K562 (cell line): ENCODE measurements around the gene IQCN. TPM values are rescaled to one million over a fixed set of nuclear protein-coding genes. Genes with fewer than 3 reads are reported as not detected.

Source experiments
- ATAC-seq: fragments of 200-7000 bp; cut with Tn5 transposase; 3 replicates; pipeline ENCODE4 v1.9.1; 2020; ENCODE audit warnings: moderate library complexity
- BruUV-seq: library from RNA; stranded (reverse); fragments of 400-500 nt; replicated peaks from 2 replicates; lab custom pipeline; 2021; lab: Mats Ljungman, UMichigan
- CTCF ChIA-PET: fragments of 300-600 bp; formaldehyde crosslinking; extraction: SDS; loops from one replicate; lab custom pipeline; 2021; ENCODE audit warnings: low intra/inter-chr PET ratio; lab: Yijun Ruan, JAX
- POLR2A ChIA-PET: fragments of 300-600, 350-650 bp; sonication (Branson Sonifier 250); formaldehyde crosslinking; extraction: SDS; loops from one replicate; lab custom pipeline; 2021; ENCODE audit warnings: antibody characterized with exemption, inconsistent platforms; lab: Yijun Ruan, JAX
- DNase-seq, 4 experiments: peaks; one replicate each; pipeline versions ENCODE4 v3.0.0 to v3.0.0-alpha.2; 2011 to 2018; ENCODE audit warnings: low spot score in 3 of 4, mixed read lengths in 3 of 4; ENCODE audit errors: extremely low read depth in 1 of 4
- FAIRE-seq: peaks from 2 replicates; lab custom pipeline; 2011; peaks lifted over from hg19 to GRCh38; lab: Jason Lieb, UNC
- H2AFZ ChIP-seq: 2 replicates; pipeline ENCODE4 v1.6.0; 2011; ENCODE audit warnings: low read depth, low read length, control low read depth, inconsistent platforms
- H3K27ac ChIP-seq: fragments of 200-600 bp; 3 replicates; pipeline ENCODE4 v1.8.0; 2011; ENCODE audit warnings: low read depth, mild to moderate bottlenecking, control low read depth, inconsistent platforms, low read length, moderate library complexity, mixed read lengths; ENCODE audit errors: extremely low read depth
- H3K27me3 ChIP-seq, 2 experiments: fragments of 300-600 bp in 1 of 2; 2 replicates in 1 of 2; 3 replicates in 1 of 2; pipeline versions ENCODE4 v1.6.0 to v1.8.0; 2011; ENCODE audit warnings: inconsistent platforms in 2 of 2, low read length in 2 of 2, mild to moderate bottlenecking in 1 of 2, mixed read lengths in 1 of 2, moderate library complexity in 1 of 2; ENCODE audit not compliant: control insufficient read depth in 2 of 2, insufficient read depth in 2 of 2
- H3K36me3 ChIP-seq: fragments of 300-600 bp; 3 replicates; pipeline ENCODE4 v1.8.0; 2011; ENCODE audit warnings: mild to moderate bottlenecking, low read length, inconsistent platforms; ENCODE audit not compliant: control insufficient read depth, insufficient read depth
- H3K4me1 ChIP-seq, 2 experiments: fragments of 200-600 bp in 1 of 2; replicated peaks in 1 of 2; 2 replicates in 1 of 2; 3 replicates in 1 of 2; pipeline versions ENCODE4 v1.5.1 to v1.8.0; 2011; ENCODE audit warnings: inconsistent platforms in 2 of 2, low read length in 2 of 2, mild to moderate bottlenecking in 1 of 2, mixed read lengths in 1 of 2, moderate library complexity in 1 of 2; ENCODE audit not compliant: control insufficient read depth in 2 of 2, insufficient read depth in 2 of 2
- H3K4me2 ChIP-seq: 2 replicates; pipeline ENCODE4 v1.6.1; 2011; ENCODE audit warnings: low read length, control low read depth, inconsistent platforms, mixed read lengths; ENCODE audit not compliant: insufficient read depth
- H3K4me3 ChIP-seq: fragments of 200-600 bp; sonication (generic), shearing (Covaris generic); 2 replicates; pipeline ENCODE4 v1.5.1; 2016; ENCODE audit warnings: control low read depth, inconsistent platforms
- H3K79me2 ChIP-seq: fragments of 200-600 bp; 3 replicates; pipeline ENCODE4 v1.8.0; 2011; ENCODE audit warnings: low read length, inconsistent platforms; ENCODE audit not compliant: control insufficient read depth, insufficient read depth
- H3K9ac ChIP-seq, 2 experiments: 2 replicates each; pipeline versions ENCODE4 v1.6.0 to v1.6.1; 2011; ENCODE audit warnings: low read depth in 2 of 2, low read length in 2 of 2, control low read depth in 1 of 2, inconsistent platforms in 1 of 2, mild to moderate bottlenecking in 1 of 2, mixed read lengths in 1 of 2; ENCODE audit not compliant: insufficient read depth in 1 of 2
- H3K9me1 ChIP-seq: one replicate; pipeline ENCODE4 v1.6.0; 2011; ENCODE audit warnings: inconsistent platforms, mild to moderate bottlenecking, low read length, moderate library complexity; ENCODE audit not compliant: control insufficient read depth, insufficient read depth
- H3K9me3 ChIP-seq: replicated peaks from 2 replicates; pipeline ENCODE4 v1.5.1; 2011; ENCODE audit warnings: low read depth, low read length, inconsistent platforms; ENCODE audit not compliant: control insufficient read depth, insufficient read depth
- H4K20me1 ChIP-seq: replicated peaks from 2 replicates; pipeline ENCODE4 v1.6.1; 2011; ENCODE audit warnings: low read length, inconsistent platforms, mixed read lengths; ENCODE audit not compliant: control insufficient read depth, insufficient read depth
- IRF2 ChIP-seq: sonication (generic); formaldehyde crosslinking; IDR thresholded peaks from 2 replicates; pipeline ENCODE4 v1.8.1; 2022; ENCODE audit warnings: mild to moderate bottlenecking, missing genetic modification reagents
- ZKSCAN8 ChIP-seq: fragments of 200-800 bp; sonication (Bioruptor generic); IDR thresholded peaks from 2 replicates; pipeline ENCODE4 v1.6.1; 2016; ENCODE audit warnings: missing genetic modification characterization, missing compliant biosample characterization
- WGBS: fragments of 100-300 bp; shearing (Covaris generic); methylation state at CpG from one replicate; pipeline ENCODE4 v1.1.6; 2016; ENCODE audit warnings: low coverage, mixed read lengths; ENCODE audit not compliant: insufficient coverage; ENCODE audit errors: missing lambda C conversion rate; 5-methylcytosine and 5-hydroxymethylcytosine counted together
- in situ Hi-C: fragments of 300-500 bp; cut with MboI; formaldehyde crosslinking; loops from 4 replicates; pipeline ENCODE4 v1.15.0; 2018; ENCODE audit warnings: inconsistent platforms, mixed read lengths
- intact Hi-C: fragments of 100-400 bp; cut with micrococcal nuclease; formaldehyde crosslinking; loops from 2 replicates; pipeline ENCODE4 v1.14.2; 2022
- polyA plus RNA-seq, 8 experiments: library from polyadenylated mRNA; depleted of rRNA in 4 of 8; stranded (reverse) in 5 of 8; unstranded in 3 of 8; fragments of >200 nt; fragmentation: Nextera tagmentation in 2 of 8; fragmentation: Illumina TruSeq in 1 of 8; extraction: Ambion mirVana in 2 of 8; extraction: Trizol in 1 of 8; gene quantifications; 2 replicates each; pipeline versions ENCODE4 v1.2.1 to v1.2.3, GENCODE V29; 2011 to 2014; ENCODE audit warnings: inconsistent platforms in 1 of 8, missing spikeins in 1 of 8
- total RNA-seq, 7 experiments: library from RNA; depleted of rRNA in 6 of 7; stranded (reverse); fragments of >200 nt in 6 of 7; fragmentation: Illumina TruSeq in 2 of 7; extraction: Trizol in 2 of 7; gene quantifications; 2 replicates each; pipeline versions ENCODE4 v1.2.1 to v1.2.3, GENCODE V29; 2011 to 2021; ENCODE audit warnings: low replicate concordance in 1 of 7

Gene IQCN
- total and polyA plus RNA-seq, 9 of the 15 experiments (the other 6 are each of a cell fraction or from before 2014, with no cell fraction given), result 0.01 to 0.07 (median 0.04) TPM; not detected in 3

DNA sequence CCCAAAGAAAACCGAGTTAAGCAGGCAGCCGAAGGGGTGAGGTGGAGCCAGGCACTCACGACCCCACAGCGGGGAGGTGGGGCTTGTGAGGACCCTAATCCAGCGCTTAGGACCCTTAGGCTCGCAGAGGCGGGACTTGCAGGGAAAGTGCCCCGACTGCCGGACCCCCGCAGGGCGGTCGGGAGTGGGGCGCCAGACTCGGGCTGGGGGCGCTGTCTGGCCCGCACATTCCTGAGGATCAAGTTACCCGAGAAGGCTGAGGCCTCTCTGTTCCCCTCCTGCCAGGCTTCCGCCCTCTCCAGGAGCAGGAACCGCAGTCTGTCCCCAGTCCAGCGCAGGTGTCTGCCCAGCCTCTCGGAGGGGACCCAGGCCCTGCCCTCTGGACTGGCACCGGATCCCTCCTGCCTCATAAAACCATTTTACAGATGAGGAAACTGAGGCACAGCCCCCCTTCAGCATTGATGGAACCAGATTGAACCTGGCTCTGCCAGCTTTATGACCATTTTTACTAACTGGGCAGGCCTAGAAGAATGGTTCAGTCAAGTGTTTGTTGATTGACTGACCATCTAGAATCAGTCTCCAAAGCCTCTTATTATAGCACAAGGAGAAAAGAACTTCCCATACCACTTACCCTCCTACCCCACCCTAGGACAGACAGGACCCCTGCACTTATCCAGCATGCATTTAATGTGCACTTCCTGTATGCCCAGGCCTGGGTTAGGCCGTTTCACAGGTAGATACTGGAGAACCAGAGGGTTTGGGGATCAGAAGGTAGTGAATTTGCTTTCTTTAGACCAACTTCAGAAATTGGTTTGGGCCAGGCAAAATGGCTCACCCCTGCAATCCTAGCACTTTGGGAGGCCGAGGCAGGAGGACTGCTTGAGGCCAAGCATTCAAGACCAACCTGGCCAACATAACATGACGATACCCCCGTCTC lies 13.9 kb upstream of the IQCN start:
- no peak overlapping the region for H2AFZ ChIP-seq
- DNase-seq, result no peak
- no TSS peak for BruUV-seq
- peak overlapping the region in 1 of 2 experiments; percentile 74; a peak in 2 of 4 replicates for H3K9ac ChIP-seq
- no peaks in the 10 kb centered on the region for H3K36me3 ChIP-seq
- POLR2A ChIA-PET, result interaction anchor here (0.6 to 0.8 kb wide), 2 partner anchors 10 to 143 kb away, joined by 3 to 4 read pairs; no protein-coding TSS in a partner anchor
- no peak for ATAC-seq
- no peak for TF ChIP-seq IRF2 (CRISPR knock-in tag)
- 0 out of 2 replicates have a peak, but pooled peaks have one; percentile 51 for TF ChIP-seq ZKSCAN8 (CRISPR knock-in tag)
- WGBS, result 87% methylated on average over 17 of the region's 26 CpGs
- no peak for FAIRE-seq
- peaks cover 12% of the 10 kb centered on the region; the same call in 2 of the 3 replicates for H3K79me2 ChIP-seq
- peaks cover 22 to 56% of the 10 kb centered on the region in 2 experiments for H3K4me1 ChIP-seq
- H3K4me2 ChIP-seq, result no peak overlapping the region
- H3K4me3 ChIP-seq, result no peak overlapping the region
- H3K9me1 ChIP-seq, result no peaks in the 10 kb centered on the region
- CTCF ChIA-PET, result no interaction called here
- in situ Hi-C loops, result no loop called here
- H3K9me3 ChIP-seq, result no peaks in the 10 kb centered on the region
- no peak overlapping the region for H3K27ac ChIP-seq
- H3K27me3 ChIP-seq, result no peaks in the 10 kb centered on the region
- intact Hi-C loops, result no loop called here
- no peaks in the 10 kb centered on the region for H4K20me1 ChIP-seq
